ENCODE measurements around the gene CABLES2.

CABLES2 gene

GRCh38 chr20:62352402-62353288 lies 54.4 kb downstream of the CABLES2 start:
- peak in 48 of 56 donors; percentile 21 to 84 (median 62) for DNase-seq

DNA sequence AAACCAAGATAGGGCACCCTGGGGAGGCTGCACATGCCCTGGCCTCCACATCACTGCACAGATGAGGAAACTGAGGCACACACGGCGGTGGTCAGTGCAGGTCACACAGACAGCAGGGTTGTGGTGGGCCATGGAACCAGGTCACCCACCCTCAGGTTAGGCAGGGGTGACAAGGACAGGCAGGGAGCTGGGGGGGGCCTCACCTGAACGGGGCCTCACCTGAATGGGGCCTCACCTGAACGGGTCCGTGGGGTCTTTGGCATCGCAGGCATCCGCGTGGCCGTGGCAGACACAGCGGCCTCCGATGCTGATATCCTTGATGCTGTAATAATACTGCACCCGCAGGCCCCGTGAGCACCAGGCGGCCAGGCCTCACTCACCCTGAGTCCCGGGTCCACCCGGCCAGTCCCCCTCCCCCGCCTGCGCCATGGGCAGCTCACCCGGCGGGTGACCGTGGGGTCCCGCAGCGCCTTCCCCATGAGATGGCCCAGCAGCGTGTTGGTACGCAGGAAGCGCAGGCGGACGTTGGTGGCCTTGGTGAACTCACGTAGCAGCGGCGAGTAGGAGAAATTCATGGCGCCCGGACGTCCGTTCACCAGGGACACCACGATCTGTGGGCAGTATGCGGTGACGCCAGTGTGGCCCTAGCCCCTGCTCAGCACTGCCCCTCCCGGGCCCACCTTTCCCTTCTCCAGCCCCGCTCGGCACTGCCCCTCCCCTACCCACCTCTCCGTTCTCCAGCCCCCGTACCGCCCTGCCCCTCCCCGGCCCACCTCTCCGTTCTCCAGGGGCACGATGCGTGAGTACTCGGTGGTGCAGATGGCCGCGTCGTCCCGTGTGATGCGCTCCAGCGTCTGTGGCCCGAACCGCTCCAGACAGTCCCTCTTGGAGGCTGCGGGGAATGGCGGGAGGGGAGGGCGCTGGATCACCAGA lies 55.4 kb downstream of the CABLES2 start:
- no peak for DNase-seq

- no peak for DNase-seq
Measured at GRCh38 chr20:62350629-62351422, 56.3 kb downstream of the CABLES2 start.

DNA sequence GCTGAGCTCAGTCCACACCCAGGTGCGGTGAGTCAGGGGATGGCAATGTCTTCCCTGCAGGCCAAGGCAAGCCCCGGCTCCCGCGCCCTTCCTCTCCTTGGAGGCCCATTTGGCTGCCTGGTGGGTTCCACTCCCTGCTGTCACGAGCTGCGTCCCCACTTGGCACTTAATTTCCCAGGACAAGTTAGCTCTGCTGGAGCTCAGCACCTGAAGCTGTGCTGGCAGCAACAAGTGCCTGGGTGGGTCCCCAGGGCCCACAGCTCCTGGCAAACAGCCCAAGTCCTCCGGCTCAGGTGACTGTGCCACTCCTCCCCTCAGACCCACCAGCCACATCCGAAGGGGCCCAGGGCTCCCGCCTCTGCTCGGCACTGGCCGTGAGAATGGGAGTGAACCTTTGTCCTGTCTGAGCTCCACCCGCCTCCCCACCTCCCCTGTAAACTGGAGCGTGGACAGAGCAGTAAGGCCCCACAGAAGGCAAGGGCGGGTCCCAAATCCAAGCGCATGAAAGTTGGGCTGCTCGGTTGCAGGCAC lies 56.9 kb downstream of the CABLES2 start:
- no peak for DNase-seq

DNA sequence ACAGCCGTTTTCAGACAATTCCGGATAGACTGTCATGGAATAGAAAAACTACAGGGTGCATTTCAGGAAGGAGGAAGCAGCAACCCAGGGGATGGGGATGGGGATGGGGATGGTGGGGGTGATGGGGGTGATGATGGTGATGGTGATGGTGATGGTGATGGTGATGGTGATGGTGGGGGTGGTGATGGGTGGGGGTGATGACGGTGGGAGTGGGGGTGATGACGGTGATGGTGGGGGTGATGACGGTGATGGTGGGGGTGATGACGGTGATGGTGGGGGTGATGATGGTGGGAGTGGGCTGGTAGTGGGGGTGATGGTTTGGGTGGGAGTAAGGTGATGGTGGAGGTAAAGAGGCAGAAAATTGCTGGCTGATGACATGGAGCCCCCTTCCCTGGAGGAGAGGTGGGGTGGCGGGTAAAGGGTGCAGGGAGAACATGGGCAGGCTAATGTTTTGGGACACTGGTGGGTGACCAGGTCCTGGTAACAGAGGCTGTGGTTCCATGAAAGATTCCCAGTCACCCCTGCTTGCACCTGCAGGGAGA lies 57.5 kb downstream of the CABLES2 start:
- DNase-seq: no peak

DNA sequence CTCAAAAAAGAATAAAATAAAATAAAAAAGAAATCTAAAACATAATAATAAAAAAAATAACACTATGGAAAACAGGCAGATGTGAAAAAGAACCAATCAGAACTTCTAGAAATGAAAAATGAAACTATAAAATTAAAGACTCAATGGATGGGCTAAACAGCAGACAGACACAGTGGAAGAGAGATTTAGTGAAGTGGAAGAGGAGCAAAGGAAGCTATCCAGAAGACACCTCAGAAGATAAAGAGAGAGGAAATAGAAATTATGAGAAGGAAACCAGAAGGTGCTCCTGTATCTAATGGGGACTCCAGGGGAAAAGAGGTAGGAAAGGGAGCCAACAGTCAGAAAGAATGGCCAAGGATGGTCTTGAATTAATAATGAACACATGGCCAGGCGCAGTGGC lies 58.5 kb downstream of the CABLES2 start:
- no peak for DNase-seq

DNA sequence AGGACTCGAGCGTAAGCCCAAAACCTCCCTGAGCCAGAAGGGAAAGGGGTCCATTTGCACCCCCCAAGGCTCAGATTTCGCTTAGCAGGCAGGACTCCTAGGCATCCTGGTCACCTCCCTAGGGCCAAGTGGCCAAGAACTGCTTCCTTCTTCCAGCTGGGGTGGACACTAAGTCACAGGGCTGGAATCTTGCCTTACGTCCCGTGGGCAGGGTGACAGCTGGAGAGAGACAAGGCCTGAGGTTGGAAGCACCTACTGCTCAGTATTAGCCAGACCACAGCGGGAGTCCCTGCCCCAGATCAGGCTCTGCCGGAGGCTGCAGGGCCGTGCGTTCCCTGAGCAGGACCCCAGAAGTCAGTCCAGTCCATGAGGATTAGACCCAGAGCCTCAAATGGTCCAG lies 59.6 kb downstream of the CABLES2 start:
- DNase-seq: no peak

DNA sequence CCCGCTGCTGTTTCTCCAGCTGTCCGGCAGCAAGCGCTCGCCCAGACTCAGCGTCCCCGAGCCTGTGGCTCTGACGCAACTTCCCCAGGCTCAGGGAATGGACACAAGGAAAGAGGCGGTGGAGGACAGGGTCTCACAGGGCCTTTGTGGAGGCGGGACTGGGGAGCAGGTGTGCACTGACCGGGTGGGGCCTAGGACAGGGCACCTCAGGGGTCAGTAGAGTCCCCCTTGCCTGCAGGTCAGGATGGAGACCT lies 60.0 kb downstream of the CABLES2 start:
- DNase-seq: no peak

DNA sequence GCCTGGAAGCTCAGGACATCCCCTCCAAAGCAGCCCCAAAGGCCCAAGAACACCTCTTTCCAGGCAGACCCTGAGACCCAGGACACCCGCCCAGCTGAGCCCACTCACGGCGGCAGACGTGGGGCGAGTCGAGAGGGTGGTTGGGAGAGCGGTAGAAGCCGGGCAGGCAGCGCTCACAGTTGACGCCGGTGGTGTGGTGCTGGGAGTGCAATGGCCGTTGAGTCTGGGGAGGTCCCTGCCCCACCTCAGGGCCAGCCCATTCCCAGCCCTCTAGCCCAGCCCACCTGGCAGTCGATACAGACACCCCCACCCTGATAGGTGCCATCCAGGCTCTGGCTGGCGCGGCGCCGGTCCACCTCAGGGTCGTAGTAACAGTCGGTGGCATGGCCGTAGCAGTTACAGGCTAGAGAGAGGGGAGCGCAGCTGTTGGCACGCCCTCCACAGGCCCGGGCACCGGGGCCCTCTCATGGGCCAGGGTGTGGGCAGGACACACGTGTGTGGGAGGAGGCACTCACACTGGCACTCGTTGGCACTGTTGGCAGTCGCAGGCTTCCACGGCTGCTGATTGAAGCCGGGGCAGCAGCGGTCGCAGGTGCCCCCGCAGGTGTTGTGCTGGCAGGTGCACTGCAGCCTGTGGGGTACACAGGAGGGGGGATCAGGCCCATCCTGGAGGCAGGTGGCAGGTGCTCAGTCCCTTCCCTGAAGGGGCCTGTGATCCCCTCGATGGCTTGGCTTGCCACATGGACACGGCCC lies 60.5 kb downstream of the CABLES2 start:
- no peak for DNase-seq

DNA sequence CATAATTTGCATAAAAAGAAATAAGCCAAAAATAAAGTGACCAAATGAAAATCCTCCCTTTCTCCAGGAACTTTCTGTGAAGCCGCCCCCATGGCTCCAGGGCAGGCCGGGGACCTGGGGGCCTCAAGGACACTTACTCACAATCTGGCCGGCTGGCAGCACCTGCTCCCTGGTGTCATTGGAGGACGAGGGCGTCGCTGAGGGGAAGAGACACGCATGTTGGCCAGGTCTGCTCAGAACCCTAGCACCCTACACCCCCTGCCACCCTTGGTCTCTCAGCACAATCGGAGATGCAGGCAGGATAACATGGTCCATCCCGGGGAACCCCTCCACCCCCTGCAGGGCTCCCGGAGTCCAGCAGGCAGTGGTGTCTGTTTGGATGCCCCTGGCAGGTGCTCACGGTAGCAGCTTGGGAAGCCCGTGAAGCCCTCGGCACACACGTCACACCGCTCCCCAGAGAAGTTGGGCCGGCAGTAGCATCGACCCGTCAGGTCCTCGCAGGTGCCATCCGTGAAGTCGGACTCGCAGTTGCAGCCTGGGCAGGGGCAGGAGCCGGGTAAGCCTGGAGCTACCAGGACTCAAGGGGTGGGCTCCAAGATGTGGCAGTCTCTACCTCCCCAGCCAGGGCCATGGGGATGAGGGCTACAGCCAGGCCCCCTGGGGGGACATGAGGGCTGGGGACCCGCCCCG lies 61.3 kb downstream of the CABLES2 start:
- no peak for DNase-seq

GRCh38 chr20:62344782-62345181 lies 62.3 kb downstream of the CABLES2 start:
- DNase-seq: no peak

DNA sequence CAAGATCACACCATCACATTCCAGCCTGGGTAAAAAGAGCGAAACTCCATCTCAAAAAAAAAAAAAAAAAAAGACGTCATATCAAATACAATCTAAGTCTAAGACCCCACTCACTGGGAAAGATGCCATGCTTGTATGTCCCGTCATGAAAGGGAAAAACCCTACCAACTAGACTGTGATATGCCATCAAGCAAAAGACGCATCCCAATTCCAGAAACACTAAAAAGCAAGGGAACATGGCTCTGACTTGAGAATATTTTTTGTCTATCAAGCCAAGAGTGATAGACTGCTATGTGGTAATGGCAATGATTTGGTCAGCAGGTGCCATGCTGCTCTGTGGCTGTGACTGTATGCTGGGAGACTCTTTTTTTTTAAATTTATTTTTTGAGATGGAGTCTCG lies 63.0 kb downstream of the CABLES2 start:
- DNase-seq: no peak

DNA sequence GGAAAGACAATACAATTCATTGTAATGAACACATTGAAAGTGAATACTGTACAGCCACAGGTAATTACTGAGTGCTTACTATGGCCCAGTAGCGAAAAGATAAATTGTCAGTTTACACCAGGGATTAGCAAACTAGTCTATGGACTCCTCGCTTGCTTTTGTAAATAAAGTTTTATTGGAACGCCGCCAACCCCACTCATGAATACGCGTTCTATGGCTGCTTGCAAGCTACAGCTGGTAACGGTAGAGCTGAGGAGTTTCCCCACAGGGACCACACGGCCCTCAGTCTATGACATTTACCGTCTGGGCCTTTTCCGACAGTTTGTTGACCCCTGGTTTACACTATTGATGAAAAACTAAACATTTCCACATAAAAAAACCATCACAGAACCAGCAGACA lies 64.2 kb downstream of the CABLES2 start:
- no peak for DNase-seq

- DNase-seq: no peak
Measured at GRCh38 chr20:62339647-62340062, 67.4 kb downstream of the CABLES2 start.
